GM23338 (cell line): ENCODE measurements around the gene IRF3. TPM values are rescaled to one million over a fixed set of nuclear protein-coding genes. Genes with fewer than 3 reads are reported as not detected.
A peak's percentile ranks its signal among the peaks of the same experiment; 100 is the strongest.

Experiments
- ATAC-seq: fragments of 200-7000 bp; cut with Tn5 transposase; 3 replicates; pipeline ENCODE4 v1.9.1; 2020
- DNase-seq: peaks from one replicate; pipeline ENCODE4 v3.0.0-alpha.2; 2015; ENCODE audit warnings: low spot score
- H2AFZ ChIP-seq: fragments of 200-600 bp; sonication (generic); 2 replicates; pipeline ENCODE4 v1.8.0; 2016; ENCODE audit warnings: antibody characterized with exemption, mild to moderate bottlenecking, moderate library complexity
- H3F3A ChIP-seq: fragments of 200-600 bp; sonication (generic); replicated peaks from 2 replicates; pipeline ENCODE4 v1.8.0; 2017; ENCODE audit warnings: antibody characterized with exemption, mixed run types, low read depth
- H3K27ac ChIP-seq: fragments of 200-600 bp; sonication (generic); 2 replicates; pipeline ENCODE4 v1.6.1; 2016; ENCODE audit warnings: low read depth
- H3K27me3 ChIP-seq: fragments of 200-600 bp; sonication (generic); 2 replicates; pipeline ENCODE4 v1.8.0; 2016; ENCODE audit warnings: mild to moderate bottlenecking, mixed run types, moderate library complexity; ENCODE audit not compliant: insufficient read depth
- H3K36me3 ChIP-seq: fragments of 200-600 bp; sonication (generic); 2 replicates; pipeline ENCODE4 v1.8.0; 2016; ENCODE audit warnings: mild to moderate bottlenecking; ENCODE audit not compliant: insufficient read depth
- H3K4me1 ChIP-seq: fragments of 200-600 bp; sonication (generic); 2 replicates; pipeline ENCODE4 v1.8.0; 2016; ENCODE audit warnings: mild to moderate bottlenecking, moderate library complexity; ENCODE audit not compliant: insufficient read depth
- H3K4me2 ChIP-seq: fragments of 200-600 bp; sonication (generic); 2 replicates; pipeline ENCODE4 v1.7.1; 2017; ENCODE audit warnings: mixed run types
- H3K4me3 ChIP-seq: fragments of 200-600 bp; sonication (generic); 2 replicates; pipeline ENCODE4 v1.6.1; 2016; ENCODE audit warnings: mixed run types
- H3K79me2 ChIP-seq: fragments of 200-600 bp; sonication (generic); replicated peaks from 2 replicates; pipeline ENCODE4 v1.8.0; 2017; ENCODE audit warnings: mild to moderate bottlenecking; ENCODE audit not compliant: insufficient read depth
- H3K9me2 ChIP-seq: fragments of 200-600 bp; sonication (generic); 2 replicates; pipeline ENCODE4 v1.8.0; 2017; ENCODE audit not compliant: insufficient read depth
- H4K20me1 ChIP-seq: fragments of 200-600 bp; sonication (generic); replicated peaks from 2 replicates; pipeline ENCODE4 v1.8.0; 2017; ENCODE audit warnings: mild to moderate bottlenecking; ENCODE audit not compliant: insufficient read depth
- H3K27ac Mint-ChIP-seq: 2 replicates; pipeline ENCODE4 v1.8.0; 2020; ENCODE audit warnings: inconsistent platforms, mild to moderate bottlenecking, moderate library complexity, mixed read lengths
- H3K27me3 Mint-ChIP-seq: 3 replicates; pipeline ENCODE4 v1.8.0; 2022; ENCODE audit warnings: low read depth, mild to moderate bottlenecking, moderate library complexity, mixed read lengths, inconsistent platforms; ENCODE audit not compliant: insufficient read depth, poor library complexity
- H3K36me3 Mint-ChIP-seq: 3 replicates; pipeline ENCODE4 v1.8.0; 2021; ENCODE audit warnings: low read depth, mild to moderate bottlenecking, inconsistent platforms, moderate library complexity, mixed read lengths
- H3K4me1 Mint-ChIP-seq: 3 replicates; pipeline ENCODE4 v1.8.0; 2020; ENCODE audit warnings: mild to moderate bottlenecking, inconsistent platforms, mixed read lengths
- H3K4me3 Mint-ChIP-seq: 3 replicates; pipeline ENCODE4 v1.8.0; 2021; ENCODE audit warnings: moderate library complexity, mild to moderate bottlenecking, inconsistent platforms, mixed read lengths
- H3K9me3 Mint-ChIP-seq: 3 replicates; pipeline ENCODE4 v1.8.0; 2020; ENCODE audit warnings: moderate library complexity, mild to moderate bottlenecking, inconsistent platforms, mixed read lengths
- CREB1 ChIP-seq: fragments of 250-450 bp; sonication (Bioruptor Pico); IDR thresholded peaks from 2 replicates; pipeline ENCODE4 v1.5.0; 2020; ENCODE audit warnings: low read depth, mild to moderate bottlenecking, moderate library complexity
- CTCF ChIP-seq, 2 experiments: fragments of 200-600 bp in 1 of 2; sonication (generic) in 1 of 2; conservative IDR thresholded peaks; 2 replicates each; pipeline versions ENCODE4 v1.5.1 to v1.6.1; 2016 to 2017; ENCODE audit warnings: antibody characterized with exemption in 2 of 2, low read depth in 2 of 2, mild to moderate bottlenecking in 2 of 2, moderate library complexity in 1 of 2
- ETS1 ChIP-seq: IDR thresholded peaks from 2 replicates; pipeline ENCODE4 v1.6.1; 2016; ENCODE audit warnings: antibody characterized with exemption
- EZH2 ChIP-seq: fragments of 200-600 bp; sonication (generic); IDR thresholded peaks from one replicate; pipeline ENCODE4 v1.8.0; 2017; ENCODE audit warnings: antibody characterized with exemption, mild to moderate bottlenecking, low read depth; ENCODE audit not compliant: unreplicated experiment
- EZH2phosphoT487 ChIP-seq: fragments of 200-600 bp; sonication (generic); IDR thresholded peaks from one replicate; pipeline ENCODE4 v1.8.1; 2018; ENCODE audit warnings: antibody characterized with exemption; ENCODE audit not compliant: unreplicated experiment
- JUNB ChIP-seq: IDR thresholded peaks from one replicate; pipeline ENCODE4 v1.6.1; 2016; ENCODE audit warnings: antibody characterized with exemption; ENCODE audit not compliant: unreplicated experiment
- NANOG ChIP-seq: IDR thresholded peaks from 2 replicates; pipeline ENCODE4 v1.6.1; 2016; ENCODE audit warnings: antibody characterized with exemption, borderline replicate concordance
- POLR2AphosphoS5 ChIP-seq: IDR thresholded peaks from 2 replicates; pipeline ENCODE4 v1.6.1; 2016; ENCODE audit warnings: antibody characterized with exemption, low read depth
- REST ChIP-seq: IDR thresholded peaks from one replicate; pipeline ENCODE4 v1.6.1; 2018; ENCODE audit warnings: antibody characterized with exemption; ENCODE audit not compliant: unreplicated experiment
- STAT1 ChIP-seq: IDR thresholded peaks from one replicate; pipeline ENCODE4 v1.6.1; 2016; ENCODE audit warnings: antibody characterized with exemption; ENCODE audit not compliant: unreplicated experiment
- ZNF114 ChIP-seq: fragments of 250-450 bp; sonication (Bioruptor Pico); IDR thresholded peaks from 2 replicates; pipeline ENCODE4 v1.5.0; 2020; ENCODE audit warnings: mild to moderate bottlenecking, moderate library complexity
- ZNF331 ChIP-seq: fragments of 250-450 bp; sonication (Bioruptor Pico); IDR thresholded peaks from 2 replicates; pipeline ENCODE4 v1.5.0; 2020; ENCODE audit warnings: low read depth, mild to moderate bottlenecking, moderate library complexity
- ZNF462 ChIP-seq: fragments of 250-450 bp; sonication (Bioruptor Pico); IDR thresholded peaks from 2 replicates; pipeline ENCODE4 v1.5.0; 2020; ENCODE audit warnings: mild to moderate bottlenecking, moderate library complexity
- polyA plus RNA-seq: library from polyadenylated mRNA; unstranded; fragments of >200 nt; fragmentation: Nextera tagmentation; extraction: Ambion mirVana; gene quantifications from 2 replicates; pipeline ENCODE4 v1.2.1, GENCODE V29; 2016
- total RNA-seq: library from RNA; depleted of rRNA; stranded (reverse); fragments of >200 nt; shearing (Covaris generic); gene quantifications from 2 replicates; pipeline ENCODE4 v1.2.3, GENCODE V29; 2014

The IRF3 gene
- total and polyA plus RNA-seq, 2 experiments from 2014 or later, result 57.4 to 164 TPM

GRCh38 chr19:49692147-49692506, 26.5 kb upstream of the IRF3 start:
- Histone ChIP-seq H3K27ac (no peak overlapping the region), H3K4me2 (peak overlapping the region; percentile 99), H3K9me2 (no peaks in the 10 kb centered on the region), H3K79me2 (peaks cover 8% of the 10 kb centered on the region), H2AFZ (no peak overlapping the region), H3F3A (peaks cover 39% of the 10 kb centered on the region), H3K27me3 (no peaks in the 10 kb centered on the region), H4K20me1 (peaks cover 18% of the 10 kb centered on the region), H3K4me1 (peaks cover 25% of the 10 kb centered on the region), H3K36me3 (no peaks in the 10 kb centered on the region; the same call in 1 of the 2 replicates), H3K4me3 (peak overlapping the region; percentile 97)
- ATAC-seq (no peak), DNase-seq (no peak)
- TF ChIP-seq POLR2AphosphoS5, result no peak
- TF ChIP-seq NANOG, result no peak
- TF ChIP-seq EZH2phosphoT487, result no peak
- TF ChIP-seq STAT1, result no peak
- TF ChIP-seq ZNF114 (CRISPR knock-in tag), result no peak
- TF ChIP-seq CREB1 (CRISPR knock-in tag), result no peak
- no peak for TF ChIP-seq ZNF462
- no peak for TF ChIP-seq REST
- no peak for TF ChIP-seq EZH2
- TF ChIP-seq ZNF331 (CRISPR knock-in tag), result no peak
- TF ChIP-seq ETS1, result no peak
- TF ChIP-seq JUNB, result no peak
- TF ChIP-seq CTCF (conservative IDR thresholded peaks at IDR 0.05; ENCODE audit: low read depth in 2 of 2), result no peak
- Mint-ChIP-seq H3K4me3 (peak overlapping the region; percentile 94), H3K36me3 (peaks cover 37% of the 10 kb centered on the region), H3K9me3 (peaks cover 8% of the 10 kb centered on the region), H3K27me3 (peaks cover 31% of the 10 kb centered on the region), H3K27ac (no peak overlapping the region; the same call in 1 of the 2 replicates), H3K4me1 (peaks cover 32% of the 10 kb centered on the region)
